Parathyroid adenoma (tissue), 2 donors: Measurements from ENCODE around the gene PDK1.
"Not testable (repeated sequence)": the region's sequence is repeated elsewhere in the genome, so short reads cannot be mapped to it uniquely, and the experiment has no call there.

Source experiments
- H2AFZ ChIP-seq: fragments of 300-600 bp; sonication (generic); one replicate; pipeline ENCODE4 v1.7.0; 2017; ENCODE audit warnings: antibody characterized with exemption, mild to moderate bottlenecking
- H3K27ac ChIP-seq: fragments of 300-600 bp; sonication (generic); one replicate; pipeline ENCODE4 v1.7.0; 2017
- H3K27me3 ChIP-seq: fragments of 300-600 bp; sonication (generic); one replicate; pipeline ENCODE4 v1.7.0; 2017; ENCODE audit warnings: low read length; ENCODE audit not compliant: control insufficient read depth, insufficient read depth
- H3K36me3 ChIP-seq: fragments of 300-600 bp; sonication (generic); one replicate; pipeline ENCODE4 v1.7.0; 2017; ENCODE audit warnings: low read length; ENCODE audit not compliant: control insufficient read depth, insufficient read depth
- H3K4me1 ChIP-seq: fragments of 300-600 bp; sonication (generic); one replicate; pipeline ENCODE4 v1.7.0; 2017; ENCODE audit warnings: control low read depth
- H3K4me2 ChIP-seq: fragments of 300-600 bp; sonication (generic); one replicate; pipeline ENCODE4 v1.7.0; 2017; ENCODE audit warnings: low read length
- H3K4me3 ChIP-seq: fragments of 300-600 bp; sonication (generic); one replicate; pipeline ENCODE4 v1.7.0; 2017; ENCODE audit warnings: low read depth, low read length
- H3K79me2 ChIP-seq: fragments of 300-600 bp; sonication (generic); one replicate; pipeline ENCODE4 v1.7.0; 2017; ENCODE audit warnings: control low read depth
- H3K9ac ChIP-seq: fragments of 300-600 bp; sonication (generic); one replicate; pipeline ENCODE4 v1.7.0; 2017; ENCODE audit warnings: mild to moderate bottlenecking
- H3K9me3 ChIP-seq: fragments of 300-600 bp; sonication (generic); one replicate; pipeline ENCODE4 v1.7.0; 2017; ENCODE audit warnings: low read length; ENCODE audit not compliant: control insufficient read depth
- CTCF ChIP-seq: fragments of 300-600 bp; sonication (generic); IDR thresholded peaks from one replicate; pipeline ENCODE4 v1.7.0; 2017; ENCODE audit warnings: antibody characterized with exemption, mild to moderate bottlenecking
- donor health status: primary hyperparathyroidism.

Gene PDK1

DNA sequence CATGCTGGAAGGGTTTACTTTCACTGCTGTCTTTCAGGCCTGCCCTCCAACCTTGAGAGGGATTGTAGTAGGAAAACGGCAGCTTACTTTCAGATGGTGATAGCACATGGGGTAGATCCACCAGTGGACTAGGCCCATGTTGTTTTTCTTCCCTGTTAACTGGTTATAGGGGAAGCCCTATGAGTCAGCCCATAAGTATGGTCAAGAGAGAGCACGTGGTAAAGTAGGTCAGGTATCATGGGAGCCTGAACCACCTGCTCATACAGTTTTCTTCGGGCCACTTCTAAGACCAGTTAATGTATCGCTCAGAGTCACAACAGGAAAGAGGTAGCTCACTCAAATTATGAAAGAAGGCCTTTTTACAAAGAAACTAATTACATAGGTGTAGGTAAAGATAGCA, 33.0 kb downstream of the PDK1 start:
- H3K4me1 ChIP-seq: no peaks in the 10 kb centered on the region
- no peaks in the 10 kb centered on the region for H3K27me3 ChIP-seq
- no peak for TF ChIP-seq CTCF
- no peaks in the 10 kb centered on the region for H3K9me3 ChIP-seq
- no peak overlapping the region for H3K9ac ChIP-seq
- H3K4me3 ChIP-seq: no peak overlapping the region
- H3K27ac ChIP-seq: no peak overlapping the region
- no peaks in the 10 kb centered on the region for H3K79me2 ChIP-seq
- no peak overlapping the region for H2AFZ ChIP-seq
- no peaks in the 10 kb centered on the region for H3K36me3 ChIP-seq
- H3K4me2 ChIP-seq: no peak overlapping the region

- not testable (repeated sequence) for H3K36me3 ChIP-seq, H3K79me2 ChIP-seq, H3K9me3 ChIP-seq, H3K4me2 ChIP-seq, H3K27me3 ChIP-seq, H3K9ac ChIP-seq, H3K4me1 ChIP-seq, H3K4me3 ChIP-seq, H3K27ac ChIP-seq, H2AFZ ChIP-seq
Observed at GRCh38 chr2:172591386-172591785, 35.5 kb downstream of the PDK1 start.

GRCh38 chr2:172592190-172592589, 36.3 kb downstream of the PDK1 start:
- H3K9ac ChIP-seq, H3K27ac ChIP-seq, H3K27me3 ChIP-seq, H2AFZ ChIP-seq, H3K4me1 ChIP-seq, H3K36me3 ChIP-seq, H3K4me2 ChIP-seq, H3K79me2 ChIP-seq, H3K9me3 ChIP-seq, H3K4me3 ChIP-seq: not testable (repeated sequence)

GRCh38 chr2:172596776-172597175, 40.9 kb downstream of the PDK1 start:
- no peak for TF ChIP-seq CTCF
- no peaks in the 10 kb centered on the region for H3K27me3 ChIP-seq
- H3K9ac ChIP-seq: no peak overlapping the region
- no peak overlapping the region for H3K4me3 ChIP-seq
- peaks cover 6% of the 10 kb centered on the region for H3K4me1 ChIP-seq
- H3K4me2 ChIP-seq: no peak overlapping the region
- no peaks in the 10 kb centered on the region for H3K79me2 ChIP-seq
- no peak overlapping the region for H3K27ac ChIP-seq
- H3K9me3 ChIP-seq: no peaks in the 10 kb centered on the region
- no peaks in the 10 kb centered on the region for H3K36me3 ChIP-seq
- no peak overlapping the region for H2AFZ ChIP-seq

DNA sequence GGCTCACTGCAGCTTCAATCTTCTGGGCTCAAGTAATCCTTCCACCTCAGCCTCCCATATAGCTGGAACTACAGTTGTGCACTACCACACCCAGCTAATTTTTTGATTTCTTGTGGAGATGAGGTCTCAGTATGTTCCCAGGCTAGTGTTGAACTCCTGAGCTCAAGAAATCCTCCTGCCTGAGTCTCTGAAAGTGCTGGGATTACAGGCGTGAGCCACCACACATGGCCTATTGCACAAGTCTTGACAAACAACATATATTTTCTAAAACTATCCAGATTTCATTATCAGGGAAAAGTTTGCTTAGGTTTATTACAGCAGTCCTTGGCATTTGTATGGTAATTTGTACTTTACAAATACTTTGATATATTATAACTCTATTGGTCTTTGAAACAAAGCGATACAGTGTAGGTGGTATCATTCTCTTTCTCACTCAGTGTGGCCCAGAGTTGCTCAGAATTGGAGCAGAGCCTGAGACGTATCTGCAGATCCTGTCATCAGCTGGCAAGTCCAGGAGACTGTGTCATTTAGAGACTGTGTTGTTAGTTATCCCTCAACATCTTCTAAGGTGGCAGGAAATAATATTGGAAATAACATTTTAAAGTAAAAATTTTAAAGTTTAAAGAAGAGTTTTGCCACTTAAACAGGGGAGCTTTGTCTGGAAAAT, 41.4 kb downstream of the PDK1 start:
- no peaks in the 10 kb centered on the region for H3K27me3 ChIP-seq
- no peak for TF ChIP-seq CTCF
- no peaks in the 10 kb centered on the region for H3K9me3 ChIP-seq
- H3K79me2 ChIP-seq: no peaks in the 10 kb centered on the region
- H3K27ac ChIP-seq: no peak overlapping the region
- no peak overlapping the region for H3K9ac ChIP-seq
- H3K4me3 ChIP-seq: no peak overlapping the region
- no peak overlapping the region for H2AFZ ChIP-seq
- H3K4me1 ChIP-seq: peaks cover 6% of the 10 kb centered on the region
- no peaks in the 10 kb centered on the region for H3K36me3 ChIP-seq
- H3K4me2 ChIP-seq: no peak overlapping the region

GRCh38 chr2:172599947-172600346, 44.1 kb downstream of the PDK1 start:
- Histone ChIP-seq H3K27ac (no peak overlapping the region), H3K27me3 (no peaks in the 10 kb centered on the region), H3K4me3 (no peak overlapping the region), H3K9me3 (no peaks in the 10 kb centered on the region), H3K4me2 (no peak overlapping the region), H3K4me1 (peaks cover 6% of the 10 kb centered on the region), H2AFZ (no peak overlapping the region), H3K36me3 (no peaks in the 10 kb centered on the region), H3K9ac (no peak overlapping the region), H3K79me2 (no peaks in the 10 kb centered on the region)
- no peak for TF ChIP-seq CTCF
